HG02970 (cell line): ENCODE results near the gene CTNNA3.

Source experiments
- ATAC-seq: cut with Tn5 transposase; IDR thresholded peaks from one replicate; pipeline ENCODE4 v1.9.1; 2021; ENCODE audit warnings: mild to moderate bottlenecking, moderate library complexity, moderate number of reproducible peaks; ENCODE audit not compliant: unreplicated experiment, low FRiP score

Gene CTNNA3

DNA sequence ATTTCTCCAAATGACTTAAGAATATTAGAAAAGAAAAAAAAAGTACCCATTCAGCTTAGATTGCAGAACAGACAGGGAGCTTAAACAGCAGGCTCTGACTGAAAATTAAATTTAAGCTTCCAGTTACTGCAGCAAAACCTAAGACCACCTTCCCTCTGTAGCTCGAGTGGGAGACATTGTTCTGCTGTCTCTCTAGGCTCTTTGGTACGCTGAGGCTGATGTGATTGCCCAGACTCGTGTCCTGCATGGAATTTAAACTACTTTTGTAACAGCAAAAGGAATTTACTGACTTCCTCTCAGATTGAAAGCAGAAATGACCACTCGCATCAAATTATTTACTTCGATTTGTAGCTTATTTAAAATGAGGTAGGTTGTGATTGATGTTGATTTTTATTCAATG lies 645.6 kb downstream of the CTNNA3 start:
- ATAC-seq = no peak

GRCh38 chr10:67049988-67050387 lies 646.0 kb downstream of the CTNNA3 start:
- ATAC-seq = no peak

DNA sequence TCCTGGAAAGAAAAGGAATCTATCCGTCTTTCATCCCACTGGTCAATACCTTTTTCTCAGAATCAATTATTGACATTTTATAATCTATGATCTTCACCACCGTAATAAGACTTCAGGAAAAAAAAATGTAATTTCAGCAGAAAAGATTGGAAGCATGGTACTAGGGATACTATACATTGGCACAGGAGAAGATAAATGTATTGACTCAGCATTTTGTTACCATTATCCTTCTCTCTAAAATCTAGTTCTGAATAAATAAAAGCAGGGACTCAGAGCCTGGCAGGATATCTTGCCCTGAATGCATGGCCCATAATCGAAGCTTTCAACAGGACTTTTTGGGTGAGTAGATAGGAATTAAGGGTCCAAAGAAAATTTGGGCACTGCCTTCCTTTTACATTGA lies 649.5 kb downstream of the CTNNA3 start:
- ATAC-seq = no peak

- no peak for ATAC-seq
Measured at GRCh38 chr10:67045404-67045803, 650.6 kb downstream of the CTNNA3 start.

GRCh38 chr10:67043041-67043440 lies 653.0 kb downstream of the CTNNA3 start:
- ATAC-seq = no peak

DNA sequence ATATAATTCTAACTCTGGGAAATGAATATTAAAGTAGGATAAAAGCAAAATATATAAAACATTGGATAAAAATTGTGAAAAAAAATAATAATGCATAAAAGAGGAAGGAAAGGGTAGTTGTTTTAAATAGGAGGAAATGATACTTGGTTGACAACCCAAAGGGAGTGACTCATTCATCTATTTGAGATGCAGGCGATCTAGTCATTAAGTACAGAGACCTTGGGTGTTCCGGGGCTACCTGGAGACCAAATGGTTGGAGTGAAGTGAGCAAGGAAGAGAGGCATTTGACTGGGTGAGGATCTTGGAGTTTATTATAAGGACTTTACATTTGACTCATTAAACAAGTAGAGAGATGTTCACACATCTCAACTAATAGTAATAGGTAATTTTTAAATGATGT lies 659.2 kb downstream of the CTNNA3 start:
- no peak for ATAC-seq

DNA sequence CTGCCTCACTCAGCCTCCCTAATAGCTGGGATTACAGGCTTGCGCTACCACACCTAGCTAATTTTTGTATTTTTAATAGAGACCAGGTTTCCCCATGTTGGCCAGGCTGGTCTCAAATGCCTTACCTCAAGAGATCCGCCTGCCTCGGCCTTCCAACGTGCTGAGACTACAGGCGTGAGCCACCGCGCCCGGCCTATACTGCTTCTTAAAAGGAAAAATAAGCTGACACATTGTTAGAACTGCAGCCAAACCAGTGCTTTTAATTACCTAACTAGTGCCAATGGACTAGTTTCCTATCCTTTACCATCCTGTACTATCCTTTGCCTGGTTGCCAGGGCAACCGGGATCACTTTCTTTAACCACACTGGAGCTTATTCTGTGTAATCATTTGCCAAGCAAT lies 662.1 kb downstream of the CTNNA3 start:
- ATAC-seq = no peak

- no peak for ATAC-seq
Measured at GRCh38 chr10:67022099-67022498, 673.9 kb downstream of the CTNNA3 start.

DNA sequence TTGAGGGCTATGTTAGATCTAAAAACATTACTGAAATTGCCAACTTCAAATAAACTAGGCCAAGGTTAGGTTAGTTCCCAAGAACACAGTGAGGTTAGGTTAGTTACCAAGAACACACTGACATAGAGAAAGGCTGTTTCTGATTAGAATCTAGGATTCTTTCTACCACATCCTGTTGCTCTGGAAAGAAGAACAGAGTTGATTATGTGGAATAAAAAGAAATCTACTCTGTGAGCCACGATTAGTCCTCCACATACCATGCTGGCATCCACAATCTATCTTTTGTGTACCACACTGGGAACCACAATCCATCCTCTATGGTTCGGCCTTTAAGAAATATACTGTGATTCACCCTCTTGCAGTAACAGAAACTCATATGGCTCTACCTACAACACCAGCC lies 678.8 kb downstream of the CTNNA3 start:
- no peak for ATAC-seq

- no peak for ATAC-seq
Measured at GRCh38 chr10:67015225-67015624, 680.8 kb downstream of the CTNNA3 start.

- no peak for ATAC-seq
Measured at GRCh38 chr10:67011981-67012380, 684.0 kb downstream of the CTNNA3 start.

DNA sequence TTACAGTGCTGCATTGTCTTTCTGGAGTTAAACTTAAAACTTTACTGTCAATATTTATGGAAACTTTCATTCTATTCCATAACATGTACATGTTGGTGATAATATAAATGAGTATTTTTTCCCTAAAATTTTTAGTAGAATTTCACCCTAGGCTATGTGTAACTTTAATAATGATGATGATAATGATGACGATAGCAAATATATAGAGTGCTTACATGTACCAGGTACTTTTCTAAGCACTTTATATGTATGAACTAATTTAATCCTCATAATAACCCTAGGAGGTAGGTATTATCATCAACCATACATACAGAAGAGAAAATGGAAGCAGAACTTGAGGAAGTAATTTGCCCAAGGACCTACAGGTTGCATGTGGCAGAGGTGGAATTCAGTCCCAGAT lies 684.5 kb downstream of the CTNNA3 start:
- ATAC-seq = no peak

- ATAC-seq = no peak
Measured at GRCh38 chr10:67005981-67006380, 690.0 kb downstream of the CTNNA3 start.

- no peak for ATAC-seq
Measured at GRCh38 chr10:67004690-67005089, 691.3 kb downstream of the CTNNA3 start.

DNA sequence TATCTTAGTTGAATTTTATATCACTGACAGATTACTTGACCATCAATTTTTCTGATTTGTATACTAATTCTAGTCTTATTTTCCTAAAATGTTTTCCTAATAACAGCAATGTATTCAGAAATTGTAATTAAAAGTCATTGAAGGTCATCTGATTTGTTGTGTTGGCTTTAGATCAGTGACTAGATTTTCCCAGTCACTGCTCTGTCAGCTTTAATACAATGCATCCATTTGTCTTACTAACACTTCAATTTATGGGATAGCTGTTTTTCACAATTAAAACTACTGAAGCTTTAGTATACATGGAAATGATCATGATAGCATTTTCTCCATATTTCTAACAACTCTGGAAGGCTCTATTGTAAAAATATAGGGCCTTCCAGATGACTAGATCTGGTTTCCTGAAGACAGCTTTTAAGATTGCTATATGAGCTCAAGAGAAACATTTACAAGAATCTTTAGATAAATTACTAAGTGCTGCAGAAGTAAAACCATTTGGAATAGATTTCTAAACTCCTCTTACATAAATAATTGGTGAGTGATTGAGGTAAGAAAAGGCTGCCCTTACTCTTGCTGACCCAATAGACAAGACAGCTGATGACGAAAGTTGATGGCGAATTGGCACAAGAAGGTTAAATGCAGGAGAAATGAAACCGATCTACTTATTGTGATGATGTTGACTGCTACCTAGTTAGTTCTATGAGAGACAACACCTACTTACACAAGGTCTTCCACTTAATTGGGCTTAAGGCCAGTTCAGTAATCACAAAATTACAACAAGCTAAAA lies 696.0 kb downstream of the CTNNA3 start:
- ATAC-seq = no peak

DNA sequence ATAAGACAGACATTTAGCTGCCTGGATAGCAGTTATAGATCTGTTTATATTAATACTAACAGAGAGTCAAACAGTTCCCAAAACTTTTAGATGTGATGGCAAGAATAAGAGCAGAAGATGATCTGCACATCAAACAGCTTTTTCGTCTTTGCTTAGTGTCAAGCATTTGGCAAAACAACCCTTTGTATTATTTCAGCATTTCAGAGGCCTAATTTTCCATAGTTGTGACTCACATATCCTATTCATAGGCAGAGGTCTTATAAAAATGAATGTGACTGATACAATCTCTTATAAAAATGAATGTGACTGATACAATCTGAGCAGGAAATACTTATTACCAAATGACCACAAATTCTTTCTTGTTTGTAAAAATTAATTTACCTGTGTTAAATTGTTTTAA lies 699.0 kb downstream of the CTNNA3 start:
- no peak for ATAC-seq

GRCh38 chr10:66990143-66990830 lies 705.7 kb downstream of the CTNNA3 start:
- ATAC-seq = no peak

- ATAC-seq = no peak
Measured at GRCh38 chr10:66983475-66983818, 712.5 kb downstream of the CTNNA3 start.

- no peak for ATAC-seq
Measured at GRCh38 chr10:66982792-66983474, 713.1 kb downstream of the CTNNA3 start.

- ATAC-seq = no peak
Measured at GRCh38 chr10:66982053-66982420, 714.0 kb downstream of the CTNNA3 start.

GRCh38 chr10:66981361-66982052 lies 714.5 kb downstream of the CTNNA3 start:
- ATAC-seq = no peak
